Measurements from ENCODE around the gene PDS5B. TPM values are rescaled to one million over a fixed set of nuclear protein-coding genes. Genes with fewer than 3 reads are reported as not detected.
"Not testable (repeated sequence)": the region's sequence is repeated elsewhere in the genome, so short reads cannot be mapped to it uniquely, and the experiment has no call there.

The PDS5B gene
- total RNA-seq, 1 donor from 2014 or later, result 72.4 TPM

DNA sequence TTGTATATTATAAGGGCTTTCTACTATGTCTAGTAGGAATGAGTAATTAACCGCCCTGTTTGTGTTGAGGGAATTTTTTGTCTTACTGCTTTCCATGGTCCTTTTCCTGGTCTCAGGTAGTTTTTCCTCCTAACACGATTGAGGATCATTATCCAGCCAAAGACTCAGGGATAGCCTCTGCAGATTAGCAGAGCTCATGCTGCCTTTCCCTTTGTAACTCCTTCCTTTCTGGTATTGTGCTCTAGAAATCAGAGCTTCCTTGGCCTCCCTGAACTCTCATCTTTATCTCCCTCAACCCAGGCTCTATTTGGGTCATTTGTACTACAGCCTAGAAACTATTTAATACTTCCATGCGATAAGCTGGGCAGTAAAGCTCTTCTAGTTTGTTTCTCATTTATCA, 142.1 kb downstream of the PDS5B start:
- no peaks in the 10 kb centered on the region for H3K9me3 Mint-ChIP-seq (ENCODE audit: unreplicated experiment)
- peaks cover 34% of the 10 kb centered on the region for H3K4me1 Mint-ChIP-seq (ENCODE audit: unreplicated experiment)
- no peak overlapping the region for H3K27ac Mint-ChIP-seq (ENCODE audit: unreplicated experiment)
- H3K36me3 Mint-ChIP-seq (ENCODE audit: unreplicated experiment), result peaks cover 12% of the 10 kb centered on the region
- H3K4me3 Mint-ChIP-seq (ENCODE audit: unreplicated experiment), result no peak overlapping the region
- TF ChIP-seq, protein P1, sequence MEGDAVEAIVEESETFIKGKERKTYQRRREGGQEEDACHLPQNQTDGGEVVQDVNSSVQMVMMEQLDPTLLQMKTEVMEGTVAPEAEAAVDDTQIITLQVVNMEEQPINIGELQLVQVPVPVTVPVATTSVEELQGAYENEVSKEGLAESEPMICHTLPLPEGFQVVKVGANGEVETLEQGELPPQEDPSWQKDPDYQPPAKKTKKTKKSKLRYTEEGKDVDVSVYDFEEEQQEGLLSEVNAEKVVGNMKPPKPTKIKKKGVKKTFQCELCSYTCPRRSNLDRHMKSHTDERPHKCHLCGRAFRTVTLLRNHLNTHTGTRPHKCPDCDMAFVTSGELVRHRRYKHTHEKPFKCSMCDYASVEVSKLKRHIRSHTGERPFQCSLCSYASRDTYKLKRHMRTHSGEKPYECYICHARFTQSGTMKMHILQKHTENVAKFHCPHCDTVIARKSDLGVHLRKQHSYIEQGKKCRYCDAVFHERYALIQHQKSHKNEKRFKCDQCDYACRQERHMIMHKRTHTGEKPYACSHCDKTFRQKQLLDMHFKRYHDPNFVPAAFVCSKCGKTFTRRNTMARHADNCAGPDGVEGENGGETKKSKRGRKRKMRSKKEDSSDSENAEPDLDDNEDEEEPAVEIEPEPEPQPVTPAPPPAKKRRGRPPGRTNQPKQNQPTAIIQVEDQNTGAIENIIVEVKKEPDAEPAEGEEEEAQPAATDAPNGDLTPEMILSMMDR (IDR thresholded peaks at IDR 0.05), result no peak
- no peak for DNase-seq (ENCODE audit: extremely low spot score, unreplicated experiment)
- no peaks in the 10 kb centered on the region for H3K27me3 Mint-ChIP-seq (ENCODE audit: unreplicated experiment)

DNA sequence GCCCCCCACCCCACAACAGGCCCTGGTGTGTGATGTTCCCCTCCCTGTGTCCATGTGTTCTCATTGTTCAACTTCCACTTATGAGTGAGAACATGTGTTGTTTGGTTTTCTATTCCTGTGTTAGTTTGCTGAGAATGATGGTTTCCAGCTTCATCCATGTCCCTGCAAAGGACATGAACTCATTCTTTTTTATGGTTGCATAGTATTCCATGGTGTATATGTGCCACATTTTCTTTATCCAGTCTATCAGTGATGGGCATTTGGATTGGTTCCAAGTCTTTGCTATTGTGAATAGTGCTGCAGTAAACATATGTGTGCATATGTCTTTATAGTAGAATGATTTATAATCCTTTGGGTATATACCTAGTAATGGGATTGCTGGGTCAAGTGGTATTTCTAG, 142.8 kb downstream of the PDS5B start:
- H3K9me3 Mint-ChIP-seq (ENCODE audit: unreplicated experiment); H3K27me3 Mint-ChIP-seq (ENCODE audit: unreplicated experiment); H3K27ac Mint-ChIP-seq (ENCODE audit: unreplicated experiment); H3K4me3 Mint-ChIP-seq (ENCODE audit: unreplicated experiment); DNase-seq (ENCODE audit: extremely low spot score, unreplicated experiment): not testable (repeated sequence)
- H3K36me3 Mint-ChIP-seq (ENCODE audit: unreplicated experiment), result peaks cover 12% of the 10 kb centered on the region
- peaks cover 28% of the 10 kb centered on the region for H3K4me1 Mint-ChIP-seq (ENCODE audit: unreplicated experiment)

GRCh38 chr13:32731074-32731473, 144.8 kb downstream of the PDS5B start:
- DNase-seq (ENCODE audit: extremely low spot score, unreplicated experiment), result no peak
- peak overlapping the region; percentile 64 for H3K27ac Mint-ChIP-seq (ENCODE audit: unreplicated experiment)
- H3K4me3 Mint-ChIP-seq (ENCODE audit: unreplicated experiment), result no peak overlapping the region
- TF ChIP-seq, protein P1 (IDR thresholded peaks at IDR 0.05), result no peak
- peaks cover 17% of the 10 kb centered on the region for H3K36me3 Mint-ChIP-seq (ENCODE audit: unreplicated experiment)
- peaks cover 35% of the 10 kb centered on the region for H3K4me1 Mint-ChIP-seq (ENCODE audit: unreplicated experiment)
- no peaks in the 10 kb centered on the region for H3K9me3 Mint-ChIP-seq (ENCODE audit: unreplicated experiment)
- H3K27me3 Mint-ChIP-seq (ENCODE audit: unreplicated experiment), result no peaks in the 10 kb centered on the region

- Mint-ChIP-seq H3K4me1 (ENCODE audit: unreplicated experiment) (peaks cover 40% of the 10 kb centered on the region), H3K27ac (ENCODE audit: unreplicated experiment) (peak overlapping the region; percentile 64), H3K36me3 (ENCODE audit: unreplicated experiment) (peaks cover 16% of the 10 kb centered on the region), H3K9me3 (ENCODE audit: unreplicated experiment) (no peaks in the 10 kb centered on the region), H3K4me3 (ENCODE audit: unreplicated experiment) (no peak overlapping the region), H3K27me3 (ENCODE audit: unreplicated experiment) (no peaks in the 10 kb centered on the region)
- TF ChIP-seq, protein P1 (IDR thresholded peaks at IDR 0.05), result no peak
- DNase-seq (ENCODE audit: extremely low spot score, unreplicated experiment), result no peak
Observed at GRCh38 chr13:32731576-32731975, 145.3 kb downstream of the PDS5B start.

- no peak for DNase-seq (ENCODE audit: extremely low spot score, unreplicated experiment)
- Mint-ChIP-seq H3K4me1 (ENCODE audit: unreplicated experiment) (peaks cover 48% of the 10 kb centered on the region), H3K4me3 (ENCODE audit: unreplicated experiment) (no peak overlapping the region), H3K9me3 (ENCODE audit: unreplicated experiment) (no peaks in the 10 kb centered on the region), H3K36me3 (ENCODE audit: unreplicated experiment) (peaks cover 16% of the 10 kb centered on the region), H3K27me3 (ENCODE audit: unreplicated experiment) (no peaks in the 10 kb centered on the region), H3K27ac (ENCODE audit: unreplicated experiment) (no peak overlapping the region)
- TF ChIP-seq, protein P1 (IDR thresholded peaks at IDR 0.05), result no peak
Observed at GRCh38 chr13:32733690-32734089, 147.4 kb downstream of the PDS5B start.

GRCh38 chr13:32734511-32734910, 148.3 kb downstream of the PDS5B start:
- peaks cover 48% of the 10 kb centered on the region for H3K4me1 Mint-ChIP-seq (ENCODE audit: unreplicated experiment)
- H3K4me3 Mint-ChIP-seq (ENCODE audit: unreplicated experiment), result no peak overlapping the region
- no peaks in the 10 kb centered on the region for H3K27me3 Mint-ChIP-seq (ENCODE audit: unreplicated experiment)
- TF ChIP-seq, protein P1 (IDR thresholded peaks at IDR 0.05), result no peak
- H3K9me3 Mint-ChIP-seq (ENCODE audit: unreplicated experiment), result no peaks in the 10 kb centered on the region
- DNase-seq (ENCODE audit: extremely low spot score, unreplicated experiment), result no peak
- no peak overlapping the region for H3K27ac Mint-ChIP-seq (ENCODE audit: unreplicated experiment)
- peaks cover 17% of the 10 kb centered on the region for H3K36me3 Mint-ChIP-seq (ENCODE audit: unreplicated experiment)
